Measurements from ENCODE around the gene TF.

Gene TF

DNA sequence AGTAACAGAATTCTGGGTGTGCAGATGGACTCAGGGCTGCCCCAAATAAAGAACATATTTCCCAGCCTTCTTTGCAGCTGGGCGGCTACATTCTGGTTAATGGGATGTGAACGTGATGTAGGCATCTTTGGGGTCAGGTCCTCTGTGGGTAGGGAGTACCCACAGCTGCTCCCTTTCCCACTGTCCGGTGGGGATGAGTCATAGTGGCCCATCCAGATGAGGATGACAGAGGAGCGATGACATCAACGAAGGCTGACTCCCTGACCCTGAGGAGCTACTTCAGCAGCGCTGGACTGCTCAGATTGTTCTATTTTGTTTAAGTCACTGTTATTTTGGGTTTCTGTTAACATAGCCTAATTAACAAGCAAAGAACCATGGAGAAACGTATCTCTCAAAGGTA lies 97.4 kb downstream of the TF start:
- Histone ChIP-seq H3K27me3 (ENCODE audit: insufficient read depth, poor library complexity, severe bottlenecking) (no peaks in the 10 kb centered on the region), H3K4me3 (replicated peaks; ENCODE audit: insufficient read depth, low read length) (no peak overlapping the region), H3K27ac (replicated peaks) (no peak overlapping the region)
- DNase-seq (ENCODE audit: low read depth in 1 of 2, low spot score in 1 of 2): no peak
- TF ChIP-seq, protein P1, sequence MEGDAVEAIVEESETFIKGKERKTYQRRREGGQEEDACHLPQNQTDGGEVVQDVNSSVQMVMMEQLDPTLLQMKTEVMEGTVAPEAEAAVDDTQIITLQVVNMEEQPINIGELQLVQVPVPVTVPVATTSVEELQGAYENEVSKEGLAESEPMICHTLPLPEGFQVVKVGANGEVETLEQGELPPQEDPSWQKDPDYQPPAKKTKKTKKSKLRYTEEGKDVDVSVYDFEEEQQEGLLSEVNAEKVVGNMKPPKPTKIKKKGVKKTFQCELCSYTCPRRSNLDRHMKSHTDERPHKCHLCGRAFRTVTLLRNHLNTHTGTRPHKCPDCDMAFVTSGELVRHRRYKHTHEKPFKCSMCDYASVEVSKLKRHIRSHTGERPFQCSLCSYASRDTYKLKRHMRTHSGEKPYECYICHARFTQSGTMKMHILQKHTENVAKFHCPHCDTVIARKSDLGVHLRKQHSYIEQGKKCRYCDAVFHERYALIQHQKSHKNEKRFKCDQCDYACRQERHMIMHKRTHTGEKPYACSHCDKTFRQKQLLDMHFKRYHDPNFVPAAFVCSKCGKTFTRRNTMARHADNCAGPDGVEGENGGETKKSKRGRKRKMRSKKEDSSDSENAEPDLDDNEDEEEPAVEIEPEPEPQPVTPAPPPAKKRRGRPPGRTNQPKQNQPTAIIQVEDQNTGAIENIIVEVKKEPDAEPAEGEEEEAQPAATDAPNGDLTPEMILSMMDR (IDR thresholded peaks at IDR 0.05; ENCODE audit: insufficient read depth, low read length): no peak
- TF ChIP-seq GABPA (IDR thresholded peaks at IDR 0.05; ENCODE audit: low read depth) (no peak), POLR2AphosphoS5 (IDR thresholded peaks at IDR 0.05; ENCODE audit: low read depth) (no peak), SPI1 (IDR thresholded peaks at IDR 0.05; ENCODE audit: borderline replicate concordance, low read depth) (no peak)
- TF ChIP-seq, protein P2, sequence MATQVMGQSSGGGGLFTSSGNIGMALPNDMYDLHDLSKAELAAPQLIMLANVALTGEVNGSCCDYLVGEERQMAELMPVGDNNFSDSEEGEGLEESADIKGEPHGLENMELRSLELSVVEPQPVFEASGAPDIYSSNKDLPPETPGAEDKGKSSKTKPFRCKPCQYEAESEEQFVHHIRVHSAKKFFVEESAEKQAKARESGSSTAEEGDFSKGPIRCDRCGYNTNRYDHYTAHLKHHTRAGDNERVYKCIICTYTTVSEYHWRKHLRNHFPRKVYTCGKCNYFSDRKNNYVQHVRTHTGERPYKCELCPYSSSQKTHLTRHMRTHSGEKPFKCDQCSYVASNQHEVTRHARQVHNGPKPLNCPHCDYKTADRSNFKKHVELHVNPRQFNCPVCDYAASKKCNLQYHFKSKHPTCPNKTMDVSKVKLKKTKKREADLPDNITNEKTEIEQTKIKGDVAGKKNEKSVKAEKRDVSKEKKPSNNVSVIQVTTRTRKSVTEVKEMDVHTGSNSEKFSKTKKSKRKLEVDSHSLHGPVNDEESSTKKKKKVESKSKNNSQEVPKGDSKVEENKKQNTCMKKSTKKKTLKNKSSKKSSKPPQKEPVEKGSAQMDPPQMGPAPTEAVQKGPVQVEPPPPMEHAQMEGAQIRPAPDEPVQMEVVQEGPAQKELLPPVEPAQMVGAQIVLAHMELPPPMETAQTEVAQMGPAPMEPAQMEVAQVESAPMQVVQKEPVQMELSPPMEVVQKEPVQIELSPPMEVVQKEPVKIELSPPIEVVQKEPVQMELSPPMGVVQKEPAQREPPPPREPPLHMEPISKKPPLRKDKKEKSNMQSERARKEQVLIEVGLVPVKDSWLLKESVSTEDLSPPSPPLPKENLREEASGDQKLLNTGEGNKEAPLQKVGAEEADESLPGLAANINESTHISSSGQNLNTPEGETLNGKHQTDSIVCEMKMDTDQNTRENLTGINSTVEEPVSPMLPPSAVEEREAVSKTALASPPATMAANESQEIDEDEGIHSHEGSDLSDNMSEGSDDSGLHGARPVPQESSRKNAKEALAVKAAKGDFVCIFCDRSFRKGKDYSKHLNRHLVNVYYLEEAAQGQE (IDR thresholded peaks at IDR 0.05; ENCODE audit: insufficient replicate concordance, low read depth): no peak

DNA sequence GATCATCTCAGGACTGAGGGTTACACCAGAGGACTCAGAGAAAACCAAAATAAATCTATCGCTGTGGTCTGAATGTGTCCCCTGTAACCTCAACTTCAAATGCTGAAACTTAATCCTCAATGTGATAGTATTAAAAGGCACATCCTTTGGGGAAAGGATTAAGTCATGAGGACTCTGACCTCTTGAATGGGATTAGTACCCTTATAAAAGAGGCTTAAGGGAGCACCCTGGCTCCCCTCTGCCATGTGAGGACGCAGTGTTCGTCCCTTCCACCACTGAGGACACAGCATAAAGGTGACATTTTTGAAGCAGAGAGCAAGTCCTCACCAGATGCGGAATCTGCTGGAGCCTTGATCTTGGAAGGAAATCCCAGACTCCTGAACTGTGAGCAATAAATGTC lies 98.9 kb downstream of the TF start:
- Histone ChIP-seq H3K27me3 (ENCODE audit: insufficient read depth, poor library complexity, severe bottlenecking) (no peaks in the 10 kb centered on the region), H3K4me3 (replicated peaks; ENCODE audit: insufficient read depth, low read length) (no peak overlapping the region), H3K27ac (replicated peaks) (no peak overlapping the region)
- TF ChIP-seq POLR2AphosphoS5 (IDR thresholded peaks at IDR 0.05; ENCODE audit: low read depth) (no peak), GABPA (IDR thresholded peaks at IDR 0.05; ENCODE audit: low read depth) (no peak), SPI1 (IDR thresholded peaks at IDR 0.05; ENCODE audit: borderline replicate concordance, low read depth) (no peak)
- TF ChIP-seq, protein P1 (IDR thresholded peaks at IDR 0.05; ENCODE audit: insufficient read depth, low read length): no peak
- TF ChIP-seq, protein P2 (IDR thresholded peaks at IDR 0.05; ENCODE audit: insufficient replicate concordance, low read depth): no peak
- no peak for DNase-seq (ENCODE audit: low read depth in 1 of 2, low spot score in 1 of 2)
